ENCODE data around the gene ZC3H18.

DNA sequence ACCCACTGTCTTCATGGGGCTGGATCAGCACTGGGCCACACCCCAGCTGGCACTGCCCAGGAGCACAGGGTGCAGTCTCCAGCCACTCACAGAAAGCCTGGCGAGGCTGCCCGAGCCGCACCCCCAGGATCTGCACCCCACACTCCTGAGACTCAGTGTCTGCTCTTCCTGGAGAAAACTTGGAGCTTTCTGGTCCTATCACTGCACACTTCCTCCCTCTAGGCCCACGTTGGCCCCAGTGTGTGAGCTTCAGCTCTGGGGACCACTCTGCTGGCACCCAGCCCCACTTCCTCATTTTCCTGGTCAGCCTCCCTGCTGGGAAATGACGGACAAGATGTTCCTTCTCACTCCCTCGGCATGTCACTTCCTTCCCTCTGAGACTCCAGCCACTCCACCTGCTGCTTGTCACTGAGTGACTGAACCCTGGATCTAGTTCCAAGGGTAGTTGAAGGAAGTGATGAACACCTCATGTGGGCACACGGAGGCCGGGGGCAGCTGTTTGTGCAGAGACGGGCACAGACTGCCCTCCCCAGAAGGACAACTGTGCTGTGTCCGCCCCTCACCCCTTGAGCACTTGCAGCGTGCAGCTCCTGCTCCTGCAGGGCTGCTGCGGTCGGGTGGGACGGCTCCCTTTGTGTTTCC lies 29.0 kb downstream of the ZC3H18 start:
- TF ChIP-seq POLR2A (IDR thresholded peaks at IDR 0.05; ENCODE audit: extremely low read depth, insufficient read length) (no peak), CTCF (IDR thresholded peaks at IDR 0.05; ENCODE audit: low read depth, low read length) (no peak)
- TF ChIP-seq, protein P1, sequence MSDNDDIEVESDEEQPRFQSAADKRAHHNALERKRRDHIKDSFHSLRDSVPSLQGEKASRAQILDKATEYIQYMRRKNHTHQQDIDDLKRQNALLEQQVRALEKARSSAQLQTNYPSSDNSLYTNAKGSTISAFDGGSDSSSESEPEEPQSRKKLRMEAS (IDR thresholded peaks at IDR 0.05; ENCODE audit: low read depth, low read length), result no peak; the same call in 1 of the 2 replicates

Measured in NB4 (cell line).